K562 (cell line): ENCODE data around the gene GLDC. TPM values are rescaled to one million over a fixed set of nuclear protein-coding genes. Genes with fewer than 3 reads are reported as not detected.
A peak's percentile ranks its signal among the peaks of the same experiment; 100 is the strongest.

ENCODE experiments used
- DDX20 ChIP-seq: fragments of 450-650 bp; IDR thresholded peaks from 2 replicates; pipeline ENCODE4 v1.6.1; 2016; ENCODE audit warnings: missing genetic modification characterization, low read depth, mild to moderate bottlenecking, missing compliant biosample characterization, moderate library complexity
- GMEB1 ChIP-seq: fragments of 250-450 bp; sonication (Bioruptor Pico); IDR thresholded peaks from 2 replicates; pipeline ENCODE4 v1.4.0; 2020; ENCODE audit warnings: mild to moderate bottlenecking
- HDAC8 ChIP-seq: fragments of 450-650 bp; IDR thresholded peaks from 2 replicates; pipeline ENCODE4 v1.6.1; 2016; ENCODE audit warnings: mild to moderate bottlenecking, missing genetic modification characterization, moderate library complexity, missing compliant biosample characterization
- KDM2B ChIP-seq: fragments of 250-450 bp; sonication (Bioruptor Pico); IDR thresholded peaks from 2 replicates; pipeline ENCODE4 v1.8.0; 2021; ENCODE audit warnings: mild to moderate bottlenecking, moderate library complexity
- PRMT5 ChIP-seq: sonication (generic); formaldehyde crosslinking; IDR thresholded peaks from 2 replicates; pipeline ENCODE4 v1.5.0; 2020; ENCODE audit warnings: missing genetic modification reagents
- PTRF ChIP-seq: fragments of 450-650 bp; IDR thresholded peaks from 2 replicates; pipeline ENCODE4 v1.6.1; 2016; ENCODE audit warnings: mild to moderate bottlenecking, missing genetic modification characterization, missing compliant biosample characterization
- RAD51 ChIP-seq: fragments of 450-650 bp; IDR thresholded peaks from 2 replicates; pipeline ENCODE4 v1.7.1; 2016; ENCODE audit warnings: low read depth, mild to moderate bottlenecking, borderline replicate concordance
- RBFOX2 ChIP-seq: fragments of 200-400 bp; formaldehyde crosslinking; IDR thresholded peaks from 2 replicates; pipeline ENCODE4 v1.6.1; 2017; ENCODE audit warnings: low read depth, mild to moderate bottlenecking, low read length, moderate library complexity
- SNAPC5 ChIP-seq: fragments of 250-450 bp; sonication (Bioruptor Pico); IDR thresholded peaks from 2 replicates; pipeline ENCODE4 v1.8.0; 2021; ENCODE audit warnings: moderate library complexity, mild to moderate bottlenecking, inconsistent platforms
- USF1 ChIP-seq: sonication (generic); formaldehyde crosslinking; IDR thresholded peaks from 2 replicates; pipeline ENCODE4 v1.9.0; 2022; ENCODE audit warnings: mild to moderate bottlenecking, missing genetic modification reagents
- ZBTB43 ChIP-seq: sonication (generic); formaldehyde crosslinking; IDR thresholded peaks from 2 replicates; pipeline ENCODE4 v1.8.0; 2023; ENCODE audit warnings: mild to moderate bottlenecking, missing genetic modification reagents
- ZNF134 ChIP-seq: fragments of 250-450 bp; sonication (Bioruptor Pico); conservative IDR thresholded peaks from 2 replicates; pipeline ENCODE4 v1.4.0; 2020
- ZNF696 ChIP-seq: fragments of 250-450 bp; sonication (Bioruptor Pico); conservative IDR thresholded peaks from 2 replicates; pipeline ENCODE4 v1.4.0; 2020; ENCODE audit warnings: mild to moderate bottlenecking, moderate library complexity
- ZNF699 ChIP-seq: fragments of 250-450 bp; sonication (Bioruptor Pico); IDR thresholded peaks from 2 replicates; pipeline ENCODE4 v1.8.0; 2021; ENCODE audit warnings: mild to moderate bottlenecking, moderate library complexity; ENCODE audit not compliant: insufficient replicate concordance
- polyA plus RNA-seq, 8 experiments: library from polyadenylated mRNA; depleted of rRNA in 4 of 8; stranded (reverse) in 5 of 8; unstranded in 3 of 8; fragments of >200 nt; fragmentation: Nextera tagmentation in 2 of 8; fragmentation: Illumina TruSeq in 1 of 8; extraction: Ambion mirVana in 2 of 8; extraction: Trizol in 1 of 8; gene quantifications; 2 replicates each; pipeline versions ENCODE4 v1.2.1 to v1.2.3, GENCODE V29; 2011 to 2014; ENCODE audit warnings: inconsistent platforms in 1 of 8, missing spikeins in 1 of 8
- total RNA-seq, 7 experiments: library from RNA; depleted of rRNA in 6 of 7; stranded (reverse); fragments of >200 nt in 6 of 7; fragmentation: Illumina TruSeq in 2 of 7; extraction: Trizol in 2 of 7; gene quantifications; 2 replicates each; pipeline versions ENCODE4 v1.2.1 to v1.2.3, GENCODE V29; 2011 to 2021; ENCODE audit warnings: low replicate concordance in 1 of 7
- TF ChIP-seq, protein P1 (sequence below): fragments of 200-800 bp; sonication (Bioruptor generic); IDR thresholded peaks from 2 replicates; pipeline ENCODE4 v1.6.1; 2016; ENCODE audit warnings: missing genetic modification characterization, missing compliant biosample characterization
- TF ChIP-seq, protein P2 (sequence below): fragments of 250-450 bp; sonication (Bioruptor Pico); IDR thresholded peaks from 2 replicates; pipeline ENCODE4 v1.4.0; 2020

The GLDC gene
- total and polyA plus RNA-seq, 9 of the 15 experiments (the other 6 are each of a cell fraction or from before 2014, with no cell fraction given), result 0.03 to 0.27 (median 0.08) TPM; not detected in 6

DNA sequence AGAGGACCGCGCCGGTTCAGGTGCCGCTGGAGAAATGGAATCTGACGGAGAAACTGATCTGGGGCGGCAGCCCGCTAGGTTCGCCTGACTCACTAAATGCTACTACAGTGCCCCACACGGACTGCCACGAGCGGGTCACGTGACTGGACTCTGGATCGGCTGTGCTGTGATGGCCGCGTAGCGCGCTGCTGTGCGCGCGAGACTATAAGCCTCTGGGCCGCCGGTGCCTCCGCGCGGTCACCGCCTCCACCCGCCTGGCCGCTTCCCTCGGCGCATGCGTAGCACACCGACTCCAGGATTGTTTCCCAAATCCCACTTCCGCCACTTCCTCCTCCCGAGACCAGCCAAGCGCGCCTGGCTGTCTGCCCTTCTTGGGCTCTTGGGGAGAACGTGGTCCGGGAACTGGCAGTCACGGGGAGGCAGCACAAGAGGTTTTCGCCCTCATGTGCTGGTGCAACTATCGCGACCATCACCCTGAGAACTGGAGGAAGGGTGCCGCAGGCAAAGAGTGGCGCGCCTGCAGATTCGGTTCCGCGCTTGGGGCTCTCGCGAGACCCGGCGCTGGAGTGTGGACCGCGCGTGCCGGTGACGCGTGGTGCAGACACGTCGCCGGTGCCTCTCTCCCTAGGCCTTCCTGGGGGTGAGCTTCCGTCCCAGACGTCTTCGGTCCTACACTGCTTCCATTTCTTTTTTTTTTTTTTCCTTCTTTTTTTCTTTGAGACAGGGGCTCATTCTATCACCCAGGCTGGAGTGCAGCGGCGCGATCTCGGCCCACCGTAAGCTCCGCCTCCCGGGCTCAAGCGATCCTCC is 35.8 kb upstream of the GLDC start (continued):
- TF ChIP-seq, protein P1, sequence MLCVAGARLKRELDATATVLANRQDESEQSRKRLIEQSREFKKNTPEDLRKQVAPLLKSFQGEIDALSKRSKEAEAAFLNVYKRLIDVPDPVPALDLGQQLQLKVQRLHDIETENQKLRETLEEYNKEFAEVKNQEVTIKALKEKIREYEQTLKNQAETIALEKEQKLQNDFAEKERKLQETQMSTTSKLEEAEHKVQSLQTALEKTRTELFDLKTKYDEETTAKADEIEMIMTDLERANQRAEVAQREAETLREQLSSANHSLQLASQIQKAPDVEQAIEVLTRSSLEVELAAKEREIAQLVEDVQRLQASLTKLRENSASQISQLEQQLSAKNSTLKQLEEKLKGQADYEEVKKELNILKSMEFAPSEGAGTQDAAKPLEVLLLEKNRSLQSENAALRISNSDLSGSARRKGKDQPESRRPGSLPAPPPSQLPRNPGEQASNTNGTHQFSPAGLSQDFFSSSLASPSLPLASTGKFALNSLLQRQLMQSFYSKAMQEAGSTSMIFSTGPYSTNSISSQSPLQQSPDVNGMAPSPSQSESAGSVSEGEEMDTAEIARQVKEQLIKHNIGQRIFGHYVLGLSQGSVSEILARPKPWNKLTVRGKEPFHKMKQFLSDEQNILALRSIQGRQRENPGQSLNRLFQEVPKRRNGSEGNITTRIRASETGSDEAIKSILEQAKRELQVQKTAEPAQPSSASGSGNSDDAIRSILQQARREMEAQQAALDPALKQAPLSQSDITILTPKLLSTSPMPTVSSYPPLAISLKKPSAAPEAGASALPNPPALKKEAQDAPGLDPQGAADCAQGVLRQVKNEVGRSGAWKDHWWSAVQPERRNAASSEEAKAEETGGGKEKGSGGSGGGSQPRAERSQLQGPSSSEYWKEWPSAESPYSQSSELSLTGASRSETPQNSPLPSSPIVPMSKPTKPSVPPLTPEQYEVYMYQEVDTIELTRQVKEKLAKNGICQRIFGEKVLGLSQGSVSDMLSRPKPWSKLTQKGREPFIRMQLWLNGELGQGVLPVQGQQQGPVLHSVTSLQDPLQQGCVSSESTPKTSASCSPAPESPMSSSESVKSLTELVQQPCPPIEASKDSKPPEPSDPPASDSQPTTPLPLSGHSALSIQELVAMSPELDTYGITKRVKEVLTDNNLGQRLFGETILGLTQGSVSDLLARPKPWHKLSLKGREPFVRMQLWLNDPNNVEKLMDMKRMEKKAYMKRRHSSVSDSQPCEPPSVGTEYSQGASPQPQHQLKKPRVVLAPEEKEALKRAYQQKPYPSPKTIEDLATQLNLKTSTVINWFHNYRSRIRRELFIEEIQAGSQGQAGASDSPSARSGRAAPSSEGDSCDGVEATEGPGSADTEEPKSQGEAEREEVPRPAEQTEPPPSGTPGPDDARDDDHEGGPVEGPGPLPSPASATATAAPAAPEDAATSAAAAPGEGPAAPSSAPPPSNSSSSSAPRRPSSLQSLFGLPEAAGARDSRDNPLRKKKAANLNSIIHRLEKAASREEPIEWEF (CRISPR knock-in tag), result no peak
- TF ChIP-seq PTRF (tag), result no peak
- peak; percentile 76 for TF ChIP-seq GMEB1 (CRISPR knock-in tag)
- TF ChIP-seq PRMT5 (CRISPR knock-in tag), result no peak
- TF ChIP-seq ZNF699, result no peak
- TF ChIP-seq, protein P2, sequence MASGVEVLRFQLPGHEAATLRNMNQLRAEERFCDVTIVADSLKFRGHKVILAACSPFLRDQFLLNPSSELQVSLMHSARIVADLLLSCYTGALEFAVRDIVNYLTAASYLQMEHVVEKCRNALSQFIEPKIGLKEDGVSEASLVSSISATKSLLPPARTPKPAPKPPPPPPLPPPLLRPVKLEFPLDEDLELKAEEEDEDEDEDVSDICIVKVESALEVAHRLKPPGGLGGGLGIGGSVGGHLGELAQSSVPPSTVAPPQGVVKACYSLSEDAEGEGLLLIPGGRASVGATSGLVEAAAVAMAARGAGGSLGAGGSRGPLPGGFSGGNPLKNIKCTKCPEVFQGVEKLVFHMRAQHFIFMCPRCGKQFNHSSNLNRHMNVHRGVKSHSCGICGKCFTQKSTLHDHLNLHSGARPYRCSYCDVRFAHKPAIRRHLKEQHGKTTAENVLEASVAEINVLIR (CRISPR knock-in tag), result peak; percentile 55; the same call in 1 of the 2 replicates
- TF ChIP-seq RBFOX2, result peak; percentile 98
- TF ChIP-seq KDM2B (CRISPR knock-in tag), result peak; percentile 62; the same call in 1 of the 2 replicates
- TF ChIP-seq ZNF134 (CRISPR knock-in tag), result no peak
- TF ChIP-seq DDX20 (tag), result no peak
- no peak for TF ChIP-seq ZBTB43 (CRISPR knock-in tag)
- no peak for TF ChIP-seq SNAPC5 (CRISPR knock-in tag)
- no peak for TF ChIP-seq ZNF696 (CRISPR knock-in tag)
- peak; percentile 99 for TF ChIP-seq RAD51
- no peak for TF ChIP-seq HDAC8 (tag)
- TF ChIP-seq USF1 (CRISPR knock-in tag), result peak; percentile 97
